ENCODE data around the gene QRICH1. TPM values are rescaled to one million over a fixed set of nuclear protein-coding genes. Genes with fewer than 3 reads are reported as not detected.

QRICH1 gene
- total RNA-seq, 1 experiment from 2014 or later: 82.7 TPM

Other genes with a start within 250 kb of the QRICH1 start
- 33.9 and 37.3 TPM in 2 replicates for gene PRKAR2A, start 246.2 kb downstream of the QRICH1 start, total RNA-seq (2014; rRNA removed; shearing (Covaris generic))
- 23.9 and 45.5 TPM in 2 replicates for gene SLC25A20, start 195.2 kb downstream of the QRICH1 start, total RNA-seq (2014; rRNA removed; shearing (Covaris generic))
- 71.3 and 76.1 TPM in 2 replicates for gene ARIH2, start 175.2 kb downstream of the QRICH1 start, total RNA-seq (2014; rRNA removed; shearing (Covaris generic))
- gene P4HTM, start 103.8 kb downstream of the QRICH1 start, total RNA-seq (2014; rRNA removed; shearing (Covaris generic)): 20.7 and 21.2 TPM in 2 replicates
- gene WDR6, start 86.7 kb downstream of the QRICH1 start, total RNA-seq (2014; rRNA removed; shearing (Covaris generic)): 63.7 and 76.1 TPM in 2 replicates
- 36.1 and 50.0 TPM in 2 replicates for gene DALRD3, start 75.5 kb downstream of the QRICH1 start, total RNA-seq (2014; rRNA removed; shearing (Covaris generic))
- gene NDUFAF3, start 72.0 kb downstream of the QRICH1 start, total RNA-seq (2014; rRNA removed; shearing (Covaris generic)): 96.8 and 112 TPM in 2 replicates
- gene IMPDH2, start 64.7 kb downstream of the QRICH1 start, total RNA-seq (2014; rRNA removed; shearing (Covaris generic)): 218 and 219 TPM in 2 replicates
- 141 and 172 TPM in 2 replicates for gene QARS1, start 10.7 kb upstream of the QRICH1 start, total RNA-seq (2014; rRNA removed; shearing (Covaris generic))
- 48.3 and 54.2 TPM in 2 replicates for gene USP19, start 26.8 kb upstream of the QRICH1 start, total RNA-seq (2014; rRNA removed; shearing (Covaris generic))
- gene LAMB2, start 39.0 kb upstream of the QRICH1 start, total RNA-seq (2014; rRNA removed; shearing (Covaris generic)): 189 and 192 TPM in 2 replicates
- 18.8 and 25.6 TPM in 2 replicates for gene CCDC71, start 72.3 kb upstream of the QRICH1 start, total RNA-seq (2014; rRNA removed; shearing (Covaris generic))
- gene KLHDC8B, start 77.5 kb upstream of the QRICH1 start, total RNA-seq (2014; rRNA removed; shearing (Covaris generic)): 9.0 and 16.0 TPM in 2 replicates
- gene C3orf62, start 183.2 kb upstream of the QRICH1 start, total RNA-seq (2014; rRNA removed; shearing (Covaris generic)): 0.41 and 0.67 TPM in 2 replicates
- gene USP4, start 246.0 kb upstream of the QRICH1 start, total RNA-seq (2014; rRNA removed; shearing (Covaris generic)): 9.4 and 13.5 TPM in 2 replicates